Breast epithelium (tissue), 3 donors: ENCODE results near the gene GAREM2.

ENCODE experiments used
- POLR2A ChIP-seq: fragments of 450-650 bp; IDR thresholded peaks from one replicate; pipeline ENCODE4 v1.6.1; 2016; ENCODE audit warnings: antibody characterized with exemption, mild to moderate bottlenecking, moderate library complexity
- TF ChIP-seq, protein P1 (sequence below), 3 donors: fragments of 450-650 bp; IDR thresholded peaks; one replicate each; pipeline ENCODE4 v1.5.1; 2016 to 2017; ENCODE audit warnings: antibody characterized with exemption in 3 of 3, mild to moderate bottlenecking in 3 of 3, moderate library complexity in 3 of 3

DNA sequence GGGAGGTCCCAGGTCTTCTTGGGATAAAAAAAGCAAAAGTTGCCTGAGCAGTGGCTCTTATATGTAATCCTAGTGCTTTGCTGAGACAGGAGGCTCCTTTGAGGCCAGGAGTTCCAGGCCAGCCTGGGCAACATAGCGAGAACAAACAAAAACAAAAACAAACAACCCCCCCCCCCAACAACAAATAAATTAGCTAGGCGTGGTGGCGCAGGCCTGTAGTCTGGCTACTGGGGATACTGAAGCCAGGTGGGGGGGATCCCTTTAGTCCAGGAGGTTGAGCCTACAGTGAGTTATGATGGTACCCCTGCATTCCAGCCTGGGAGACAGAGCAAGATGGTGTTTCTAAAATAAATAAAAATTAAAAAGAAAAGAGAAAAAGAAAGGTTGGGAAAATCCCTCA lies 5.4 kb downstream of the GAREM2 start:
- no peak for TF ChIP-seq POLR2A
- TF ChIP-seq, protein P1, sequence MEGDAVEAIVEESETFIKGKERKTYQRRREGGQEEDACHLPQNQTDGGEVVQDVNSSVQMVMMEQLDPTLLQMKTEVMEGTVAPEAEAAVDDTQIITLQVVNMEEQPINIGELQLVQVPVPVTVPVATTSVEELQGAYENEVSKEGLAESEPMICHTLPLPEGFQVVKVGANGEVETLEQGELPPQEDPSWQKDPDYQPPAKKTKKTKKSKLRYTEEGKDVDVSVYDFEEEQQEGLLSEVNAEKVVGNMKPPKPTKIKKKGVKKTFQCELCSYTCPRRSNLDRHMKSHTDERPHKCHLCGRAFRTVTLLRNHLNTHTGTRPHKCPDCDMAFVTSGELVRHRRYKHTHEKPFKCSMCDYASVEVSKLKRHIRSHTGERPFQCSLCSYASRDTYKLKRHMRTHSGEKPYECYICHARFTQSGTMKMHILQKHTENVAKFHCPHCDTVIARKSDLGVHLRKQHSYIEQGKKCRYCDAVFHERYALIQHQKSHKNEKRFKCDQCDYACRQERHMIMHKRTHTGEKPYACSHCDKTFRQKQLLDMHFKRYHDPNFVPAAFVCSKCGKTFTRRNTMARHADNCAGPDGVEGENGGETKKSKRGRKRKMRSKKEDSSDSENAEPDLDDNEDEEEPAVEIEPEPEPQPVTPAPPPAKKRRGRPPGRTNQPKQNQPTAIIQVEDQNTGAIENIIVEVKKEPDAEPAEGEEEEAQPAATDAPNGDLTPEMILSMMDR (IDR thresholded peaks at IDR 0.05) = no peak
